ENCODE measurements around the gene FOLR2.
"Not testable (repeated sequence)": the region's sequence is repeated elsewhere in the genome, so short reads cannot be mapped to it uniquely, and the experiment has no call there.

The FOLR2 gene

DNA sequence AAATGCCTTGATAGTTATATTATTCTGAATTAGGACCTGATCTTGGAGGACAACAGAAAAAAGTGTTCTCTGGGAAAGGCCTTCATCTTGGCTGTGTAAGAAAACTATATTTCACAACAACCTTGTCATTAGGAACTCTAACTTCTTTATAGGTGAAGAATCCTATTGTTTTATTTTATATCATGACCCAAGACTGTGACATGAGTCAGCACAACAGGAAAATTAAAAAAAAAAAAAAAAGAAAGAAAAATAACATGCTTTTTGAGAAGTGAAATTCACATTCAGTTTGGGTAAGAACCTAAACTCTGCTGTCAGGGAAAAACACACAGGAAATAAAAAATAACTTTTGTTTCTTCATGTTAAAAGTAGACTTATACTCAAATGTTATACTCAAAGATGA lies 11.7 kb upstream of the FOLR2 start:
- Histone ChIP-seq H3K4me3 (ENCODE audit: low read depth, low read length) (no peak overlapping the region), H3K36me3 (no peaks in the 10 kb centered on the region), H3K27me3 (ENCODE audit: insufficient read depth, low read depth, severe bottlenecking) (no peaks in the 10 kb centered on the region), H3K9me3 (ENCODE audit: severe bottlenecking) (peaks cover 8% of the 10 kb centered on the region), H3K27ac (no peak overlapping the region)
- TF ChIP-seq, protein P1, sequence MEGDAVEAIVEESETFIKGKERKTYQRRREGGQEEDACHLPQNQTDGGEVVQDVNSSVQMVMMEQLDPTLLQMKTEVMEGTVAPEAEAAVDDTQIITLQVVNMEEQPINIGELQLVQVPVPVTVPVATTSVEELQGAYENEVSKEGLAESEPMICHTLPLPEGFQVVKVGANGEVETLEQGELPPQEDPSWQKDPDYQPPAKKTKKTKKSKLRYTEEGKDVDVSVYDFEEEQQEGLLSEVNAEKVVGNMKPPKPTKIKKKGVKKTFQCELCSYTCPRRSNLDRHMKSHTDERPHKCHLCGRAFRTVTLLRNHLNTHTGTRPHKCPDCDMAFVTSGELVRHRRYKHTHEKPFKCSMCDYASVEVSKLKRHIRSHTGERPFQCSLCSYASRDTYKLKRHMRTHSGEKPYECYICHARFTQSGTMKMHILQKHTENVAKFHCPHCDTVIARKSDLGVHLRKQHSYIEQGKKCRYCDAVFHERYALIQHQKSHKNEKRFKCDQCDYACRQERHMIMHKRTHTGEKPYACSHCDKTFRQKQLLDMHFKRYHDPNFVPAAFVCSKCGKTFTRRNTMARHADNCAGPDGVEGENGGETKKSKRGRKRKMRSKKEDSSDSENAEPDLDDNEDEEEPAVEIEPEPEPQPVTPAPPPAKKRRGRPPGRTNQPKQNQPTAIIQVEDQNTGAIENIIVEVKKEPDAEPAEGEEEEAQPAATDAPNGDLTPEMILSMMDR (IDR thresholded peaks at IDR 0.05; ENCODE audit: low read depth, low read length) = no peak
- no peak for DNase-seq

DNA sequence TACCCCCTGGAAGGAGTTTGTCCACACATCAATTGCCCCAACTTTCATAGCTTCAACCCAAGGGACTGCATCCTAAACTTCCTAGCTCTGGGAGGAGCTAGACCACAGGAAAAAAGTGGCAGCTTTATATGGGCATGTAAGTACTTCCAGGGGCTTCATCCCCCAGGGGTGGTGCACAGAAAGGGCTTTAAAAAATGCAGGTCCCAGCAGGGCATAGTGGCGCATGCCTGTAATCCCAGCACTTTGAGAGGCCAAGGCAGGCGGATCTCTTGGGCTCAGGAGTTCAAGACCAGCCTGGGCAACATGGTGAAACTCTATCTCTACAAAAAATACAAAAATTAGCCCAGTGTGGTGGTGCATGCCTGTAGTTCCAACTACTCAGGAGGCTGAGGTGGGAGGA lies 9.8 kb upstream of the FOLR2 start:
- not testable (repeated sequence) for H3K36me3 ChIP-seq; H3K9me3 ChIP-seq (ENCODE audit: severe bottlenecking); H3K4me3 ChIP-seq (ENCODE audit: low read depth, low read length); DNase-seq; H3K27me3 ChIP-seq (ENCODE audit: insufficient read depth, low read depth, severe bottlenecking); H3K27ac ChIP-seq

DNA sequence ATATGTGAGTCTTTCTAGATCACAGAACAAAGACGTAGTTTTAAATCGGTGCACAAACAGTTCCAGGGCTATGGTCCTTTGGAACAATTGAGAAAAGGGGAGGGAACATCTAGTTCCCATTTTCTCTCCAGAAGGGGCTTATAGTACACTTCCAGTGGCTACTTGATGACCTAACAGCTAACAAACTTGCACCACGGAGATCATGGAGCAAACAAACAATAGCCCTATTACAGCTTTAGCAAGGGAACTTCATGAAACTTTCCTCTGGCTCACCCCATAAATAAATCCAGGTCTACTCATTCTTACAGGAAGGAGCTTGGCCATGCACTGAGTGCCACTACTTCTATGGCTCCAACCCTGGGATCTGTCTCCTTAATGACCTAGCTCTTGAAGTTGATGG lies 8.3 kb upstream of the FOLR2 start:
- Histone ChIP-seq H3K9me3 (ENCODE audit: severe bottlenecking) (peaks cover 8% of the 10 kb centered on the region), H3K36me3 (no peaks in the 10 kb centered on the region), H3K27me3 (ENCODE audit: insufficient read depth, low read depth, severe bottlenecking) (no peaks in the 10 kb centered on the region), H3K27ac (no peak overlapping the region), H3K4me3 (ENCODE audit: low read depth, low read length) (no peak overlapping the region)
- TF ChIP-seq, protein P1 (IDR thresholded peaks at IDR 0.05; ENCODE audit: low read depth, low read length) = no peak
- DNase-seq = no peak

DNA sequence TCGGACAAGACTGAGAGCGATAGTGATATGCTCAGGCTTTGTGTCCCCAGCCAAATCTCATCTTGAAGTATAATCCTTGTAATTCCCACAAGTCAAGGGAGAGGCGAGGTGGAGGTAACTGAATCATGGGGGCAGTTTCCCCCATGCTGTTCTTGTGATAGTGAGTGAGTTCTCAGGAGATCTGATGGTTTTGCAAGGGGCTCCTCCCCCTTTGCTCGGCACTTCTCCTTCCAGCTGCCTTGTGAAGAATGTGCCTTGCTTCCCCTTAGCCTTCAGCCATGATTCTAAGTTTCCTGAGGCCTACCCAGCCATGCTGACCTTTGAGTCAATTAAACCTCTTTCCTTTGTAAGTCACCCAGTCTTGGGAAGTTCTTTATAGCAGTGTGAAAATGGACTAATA lies 7.5 kb upstream of the FOLR2 start:
- H3K27me3 ChIP-seq (ENCODE audit: insufficient read depth, low read depth, severe bottlenecking) = no peaks in the 10 kb centered on the region
- H3K36me3 ChIP-seq = no peaks in the 10 kb centered on the region
- TF ChIP-seq, protein P1 (IDR thresholded peaks at IDR 0.05; ENCODE audit: low read depth, low read length) = no peak
- no peak for DNase-seq
- no peak overlapping the region for H3K4me3 ChIP-seq (ENCODE audit: low read depth, low read length)
- peaks cover 8% of the 10 kb centered on the region for H3K9me3 ChIP-seq (ENCODE audit: severe bottlenecking)
- H3K27ac ChIP-seq = no peak overlapping the region

DNA sequence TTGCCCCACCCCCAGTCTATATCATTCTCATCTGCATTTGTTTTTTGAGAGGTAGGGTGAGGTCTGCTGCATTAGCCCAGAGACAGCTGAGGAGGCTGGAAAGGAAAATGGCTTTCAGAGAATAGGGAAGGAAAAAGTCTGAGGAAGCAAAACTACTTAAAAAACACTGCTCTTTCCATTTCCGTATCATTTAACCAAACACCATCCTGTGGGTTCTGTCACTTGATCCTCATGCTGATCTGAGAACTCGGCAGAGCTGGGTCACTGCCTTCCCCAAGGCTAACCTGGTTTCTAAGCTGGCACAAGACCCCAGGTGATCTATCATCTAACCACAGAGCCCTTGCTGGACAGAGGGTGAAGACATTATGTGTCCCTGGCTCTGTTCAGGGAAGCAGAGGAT lies 1.2 kb downstream of the FOLR2 start:
- Histone ChIP-seq H3K36me3 (no peaks in the 10 kb centered on the region), H3K27me3 (ENCODE audit: insufficient read depth, low read depth, severe bottlenecking) (no peaks in the 10 kb centered on the region), H3K27ac (no peak overlapping the region), H3K9me3 (ENCODE audit: severe bottlenecking) (no peaks in the 10 kb centered on the region), H3K4me3 (ENCODE audit: low read depth, low read length) (no peak overlapping the region)
- TF ChIP-seq, protein P1 (IDR thresholded peaks at IDR 0.05; ENCODE audit: low read depth, low read length) = no peak
- DNase-seq = no peak

DNA sequence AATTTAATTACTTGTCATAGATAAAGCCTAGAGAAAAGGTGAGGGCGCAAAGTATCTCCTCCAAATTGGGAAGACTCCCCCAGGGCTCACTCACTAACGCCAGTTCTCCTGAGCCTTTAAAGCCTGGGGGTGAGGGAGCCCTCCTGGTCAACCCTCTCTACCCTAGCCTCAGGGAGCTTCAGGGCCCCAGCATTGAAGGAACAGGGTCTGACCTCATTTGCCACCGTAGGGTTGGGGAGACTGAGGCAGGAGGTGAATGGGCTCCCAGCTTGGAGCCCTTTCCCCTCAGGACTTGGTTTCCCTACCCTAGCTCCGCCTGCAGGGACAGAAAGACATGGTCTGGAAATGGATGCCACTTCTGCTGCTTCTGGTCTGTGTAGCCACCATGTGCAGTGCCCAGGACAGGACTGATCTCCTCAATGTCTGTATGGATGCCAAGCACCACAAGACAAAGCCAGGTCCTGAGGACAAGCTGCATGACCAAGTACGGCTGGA lies 1.7 kb downstream of the FOLR2 start:
- Histone ChIP-seq H3K9me3 (ENCODE audit: severe bottlenecking) (no peaks in the 10 kb centered on the region), H3K36me3 (no peaks in the 10 kb centered on the region), H3K27ac (no peak overlapping the region), H3K27me3 (ENCODE audit: insufficient read depth, low read depth, severe bottlenecking) (no peaks in the 10 kb centered on the region), H3K4me3 (ENCODE audit: low read depth, low read length) (no peak overlapping the region)
- no peak for DNase-seq
- TF ChIP-seq, protein P1 (IDR thresholded peaks at IDR 0.05; ENCODE audit: low read depth, low read length) = no peak
